ENCODE data around the gene FARSB.

The FARSB gene

DNA sequence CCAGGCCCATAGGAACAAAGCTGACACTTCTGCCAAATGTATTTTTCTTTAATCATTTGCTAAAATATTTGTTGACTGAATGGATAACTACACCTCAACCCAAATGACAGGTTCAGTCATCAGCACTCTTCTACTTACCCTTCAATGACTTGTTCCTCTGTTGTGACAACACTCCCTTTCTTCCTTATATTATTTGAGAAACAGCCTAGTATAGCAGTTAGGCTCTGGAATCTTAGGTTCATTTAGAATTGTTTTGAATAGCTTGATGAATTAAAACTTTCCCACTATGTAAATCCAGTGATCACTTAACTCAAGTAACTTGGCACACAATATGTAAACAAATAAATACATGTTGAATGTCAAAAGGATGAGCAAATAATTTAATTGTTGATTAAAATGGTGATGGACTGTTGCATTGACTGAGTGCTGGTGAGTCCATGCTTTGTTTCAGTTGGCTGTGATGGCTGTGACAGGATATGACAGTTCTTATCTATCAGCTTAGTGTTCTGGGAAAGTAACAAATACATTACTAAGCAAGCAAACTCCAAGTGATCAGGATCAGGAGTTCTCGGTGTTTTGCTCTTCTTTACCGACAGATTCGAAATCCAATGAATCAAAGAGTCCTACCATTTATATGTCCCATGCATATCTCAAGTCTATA lies 12.7 kb upstream of the FARSB start:
- no peak for DNase-seq (ENCODE audit: low read depth in 2 of 2, low spot score in 1 of 2)

DNA sequence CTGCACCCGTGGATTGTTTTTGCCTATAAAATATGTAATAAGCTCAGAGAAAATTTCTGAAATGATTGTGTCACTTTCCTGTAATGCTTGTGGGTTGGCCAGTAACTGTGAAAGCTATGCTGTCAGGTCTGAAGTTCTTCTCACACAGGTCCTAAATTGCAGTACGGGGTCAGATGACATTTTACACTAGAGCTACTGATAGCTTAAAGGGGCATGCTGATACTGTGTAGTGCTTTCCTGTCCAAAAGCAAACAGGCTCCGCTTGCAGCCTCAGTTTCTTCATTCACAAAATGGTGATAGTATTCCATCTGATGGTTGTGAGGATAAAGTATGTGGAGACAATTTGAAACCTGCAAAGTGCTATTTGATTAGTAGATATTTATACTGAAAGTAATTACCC lies 7.6 kb upstream of the FARSB start:
- DNase-seq (ENCODE audit: low read depth in 2 of 2, low spot score in 1 of 2): no peak

- DNase-seq (ENCODE audit: low read depth in 2 of 2, low spot score in 1 of 2): no peak
Measured at GRCh38 chr2:222656526-222657446, 894 bp upstream of the FARSB start.

GRCh38 chr2:222653280-222653679 lies 2.6 kb downstream of the FARSB start:
- no peak for DNase-seq (ENCODE audit: low read depth in 2 of 2, low spot score in 1 of 2)

DNA sequence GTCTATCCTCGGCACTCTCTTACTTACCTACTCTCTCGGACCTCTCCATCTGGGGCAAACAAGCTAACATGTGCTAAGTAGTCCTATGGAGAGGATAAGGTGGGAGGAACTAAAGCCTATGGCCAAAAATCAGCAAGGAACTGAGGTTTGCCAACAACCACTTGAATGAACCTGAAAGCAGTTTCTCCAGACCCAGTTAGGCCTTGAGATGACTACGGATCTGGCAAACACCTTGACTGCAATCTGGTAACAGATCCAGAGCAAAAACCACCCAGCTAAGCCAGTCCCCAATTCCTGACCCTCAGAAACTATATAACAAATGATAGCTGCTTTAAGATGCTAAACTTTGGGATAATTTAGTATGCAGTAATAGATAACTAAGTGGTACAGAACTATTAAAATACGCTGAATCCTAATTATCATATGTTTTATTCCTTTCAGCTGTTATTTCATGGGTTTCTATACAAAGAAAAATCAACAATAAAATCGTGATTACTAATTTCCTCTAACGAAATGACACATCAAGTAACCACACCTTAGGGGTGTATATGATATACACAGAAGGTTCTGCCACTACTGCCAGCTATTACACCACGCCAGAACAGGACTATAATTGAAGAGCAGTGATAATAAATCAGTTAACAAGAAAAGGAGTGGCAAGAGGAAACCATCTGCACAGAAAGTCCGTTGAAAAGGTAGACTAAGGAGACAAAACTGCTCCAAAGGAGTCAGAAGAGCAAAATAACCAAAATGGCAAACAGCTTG lies 3.2 kb downstream of the FARSB start:
- no peak for DNase-seq (ENCODE audit: low read depth in 2 of 2, low spot score in 1 of 2)

DNA sequence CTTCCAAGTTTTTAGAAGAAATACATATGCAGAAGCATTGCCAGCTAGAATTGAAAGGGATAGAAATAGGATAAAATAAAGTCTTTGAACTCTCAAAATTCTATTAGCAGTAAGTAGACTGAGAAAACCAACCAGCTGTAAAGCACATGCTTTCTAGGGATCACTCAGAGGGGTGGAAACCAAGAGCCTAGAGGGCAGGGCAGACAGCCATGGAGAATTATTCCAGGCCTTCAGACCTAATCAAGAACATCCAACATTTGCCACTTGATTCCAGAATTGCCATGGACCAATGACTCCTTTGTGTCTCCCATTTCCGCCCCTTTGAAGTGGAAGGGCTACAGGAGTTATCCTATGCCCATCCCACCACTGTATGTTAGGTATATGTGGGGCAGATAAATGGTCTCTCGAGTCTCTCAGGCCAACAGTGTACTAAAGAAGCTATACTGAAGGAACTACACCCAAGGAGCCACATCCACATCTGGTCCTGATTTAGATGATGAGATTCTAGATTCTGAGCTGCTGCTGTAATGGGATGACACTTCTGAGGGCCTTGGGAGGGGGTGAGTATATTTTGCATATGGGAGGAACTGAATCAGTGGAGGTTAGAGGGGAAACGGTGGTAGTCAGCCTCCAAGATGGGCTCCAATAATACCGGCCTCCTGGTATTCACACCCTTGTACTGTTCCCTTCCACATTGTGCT lies 4.0 kb downstream of the FARSB start:
- DNase-seq (ENCODE audit: low read depth in 2 of 2, low spot score in 1 of 2): no peak

- DNase-seq (ENCODE audit: low read depth in 2 of 2, low spot score in 1 of 2): no peak
Measured at GRCh38 chr2:222649801-222650200, 6.1 kb downstream of the FARSB start.

DNA sequence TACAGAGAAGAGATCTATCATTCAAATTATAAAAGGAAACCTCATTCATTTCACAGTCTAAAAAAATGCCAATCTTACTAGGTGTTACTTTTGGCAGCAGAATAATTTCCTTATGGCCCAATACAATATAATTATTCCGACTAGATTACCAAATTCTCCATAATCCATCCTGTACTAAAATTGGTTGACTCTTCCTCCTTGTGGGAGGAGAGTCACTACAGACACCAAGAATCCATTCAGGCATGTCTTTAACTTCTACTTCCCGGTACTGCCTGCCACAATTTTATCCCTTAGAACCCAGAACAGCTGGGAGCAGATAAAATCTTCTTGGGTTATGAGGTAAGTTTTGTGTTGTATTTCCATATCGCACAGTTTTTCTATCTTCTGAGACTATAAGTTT lies 9.9 kb downstream of the FARSB start:
- no peak for DNase-seq (ENCODE audit: low read depth in 2 of 2, low spot score in 1 of 2)

DNA sequence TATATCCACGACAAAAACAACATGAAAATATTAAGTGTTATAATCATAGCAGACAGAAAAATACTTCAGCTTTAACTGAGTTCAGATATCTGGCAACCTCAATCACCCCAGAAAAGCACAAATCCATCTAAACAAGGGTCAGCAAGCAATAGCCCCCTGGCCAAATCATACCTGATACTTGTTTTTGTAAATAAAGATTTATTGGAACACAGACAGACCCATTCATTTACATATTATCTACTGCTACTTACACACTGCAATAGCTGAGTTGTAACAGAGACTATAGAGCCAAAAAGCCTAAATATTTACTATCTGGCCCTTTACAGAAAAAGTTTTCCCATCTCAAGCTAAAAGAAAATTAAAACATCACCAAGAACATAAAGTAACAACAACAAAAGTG lies 12.8 kb downstream of the FARSB start:
- no peak for DNase-seq (ENCODE audit: low read depth in 2 of 2, low spot score in 1 of 2)

- DNase-seq (ENCODE audit: low read depth in 2 of 2, low spot score in 1 of 2): no peak
Measured at GRCh38 chr2:222641336-222641735, 14.6 kb downstream of the FARSB start.

- no peak for DNase-seq (ENCODE audit: low read depth in 2 of 2, low spot score in 1 of 2)
Measured at GRCh38 chr2:222637067-222637466, 18.8 kb downstream of the FARSB start.

DNA sequence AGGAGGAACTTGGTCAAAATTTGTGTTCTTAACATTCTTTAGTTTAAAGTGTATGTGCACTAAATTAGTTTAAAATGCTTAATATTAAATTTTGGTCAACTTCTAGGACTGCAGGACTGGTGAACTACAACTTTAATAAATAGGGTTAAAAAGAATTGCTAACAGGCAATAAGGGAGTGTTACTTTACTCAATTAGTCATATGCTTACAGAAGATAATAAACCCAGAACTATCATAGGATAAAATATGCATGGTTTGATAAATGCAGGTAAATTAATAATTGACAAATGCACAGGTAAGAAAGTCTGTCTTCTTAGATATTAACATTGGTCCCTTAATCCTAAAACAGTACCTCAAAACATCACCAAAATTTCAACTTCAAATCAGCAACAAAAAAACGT lies 20.6 kb downstream of the FARSB start:
- DNase-seq (ENCODE audit: low read depth in 2 of 2, low spot score in 1 of 2): no peak

DNA sequence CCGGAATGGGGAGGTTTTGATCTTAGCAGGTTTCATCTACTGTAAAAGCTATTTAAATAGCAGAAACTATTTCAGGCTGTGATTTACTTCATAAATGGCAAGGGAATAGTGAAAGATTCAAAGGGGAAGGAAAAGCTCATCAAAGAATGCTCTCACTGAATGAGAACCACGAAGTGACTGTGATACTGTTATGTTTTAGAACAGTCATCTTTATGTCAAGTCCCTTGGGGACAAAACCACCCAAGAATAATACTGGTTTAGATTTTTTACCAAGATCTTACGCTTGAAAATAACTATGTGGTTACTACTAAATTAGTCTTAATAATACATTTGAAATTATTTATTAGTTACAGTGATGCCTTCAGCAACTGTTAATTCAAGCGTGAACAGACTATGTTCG lies 28.1 kb downstream of the FARSB start:
- no peak for DNase-seq (ENCODE audit: low read depth in 2 of 2, low spot score in 1 of 2)

- no peak for DNase-seq (ENCODE audit: low read depth in 2 of 2, low spot score in 1 of 2)
Measured at GRCh38 chr2:222623756-222624309, 32.1 kb downstream of the FARSB start.

DNA sequence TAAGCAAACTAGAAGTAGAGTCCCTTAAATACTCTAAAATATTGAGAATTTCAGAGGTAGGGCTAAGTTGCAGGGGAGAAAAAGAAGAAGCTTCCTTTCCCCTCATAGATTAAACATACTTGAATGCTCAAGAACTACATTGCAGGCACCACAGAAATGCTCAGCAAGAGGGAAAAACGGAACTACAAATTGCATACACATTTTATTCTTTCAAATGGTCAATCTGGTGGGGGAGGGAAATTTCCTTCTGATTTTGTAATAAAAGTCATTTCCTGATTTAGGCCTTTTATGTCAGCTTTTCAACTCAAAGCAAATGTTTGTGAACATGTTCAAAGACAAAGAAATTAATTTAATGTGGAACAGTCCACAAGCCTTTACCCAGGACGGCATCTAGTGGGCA lies 33.0 kb downstream of the FARSB start:
- DNase-seq (ENCODE audit: low read depth in 2 of 2, low spot score in 1 of 2): no peak

- no peak for DNase-seq (ENCODE audit: low read depth in 2 of 2, low spot score in 1 of 2)
Measured at GRCh38 chr2:222621893-222622292, 34.0 kb downstream of the FARSB start.

GRCh38 chr2:222615320-222615719 lies 40.6 kb downstream of the FARSB start:
- DNase-seq (ENCODE audit: low read depth in 2 of 2, low spot score in 1 of 2): no peak

- no peak for DNase-seq (ENCODE audit: low read depth in 2 of 2, low spot score in 1 of 2)
Measured at GRCh38 chr2:222613715-222614331, 42.1 kb downstream of the FARSB start.

GRCh38 chr2:222611684-222612083 lies 44.2 kb downstream of the FARSB start:
- no peak for DNase-seq (ENCODE audit: low read depth in 2 of 2, low spot score in 1 of 2)

GRCh38 chr2:222610746-222611145 lies 45.1 kb downstream of the FARSB start:
- DNase-seq (ENCODE audit: low read depth in 2 of 2, low spot score in 1 of 2): no peak

Data from stimulated activated CD8-positive, alpha-beta memory T cell treated with anti-CD3 and anti-CD28 coated beads, Interleukin-4, amount 100 ng/mL, for 4 hours (primary cell).